Left kidney (tissue), 2 donors: ENCODE data around the gene PTPRJ. TPM values are rescaled to one million over a fixed set of nuclear protein-coding genes. Genes with fewer than 3 reads are reported as not detected.

Source experiments
- DNase-seq: peaks from one replicate; pipeline ENCODE4 v3.0.0-alpha.2; 2013
- polyA plus RNA-seq: library from polyadenylated mRNA; unstranded; fragments of 120-200 nt; gene quantifications from one replicate; pipeline ENCODE4 v1.2.1, GENCODE V29; 2013; ENCODE audit not compliant: insufficient read length

PTPRJ gene
- polyA plus RNA-seq, 1 donor = 26.9 TPM

DNA sequence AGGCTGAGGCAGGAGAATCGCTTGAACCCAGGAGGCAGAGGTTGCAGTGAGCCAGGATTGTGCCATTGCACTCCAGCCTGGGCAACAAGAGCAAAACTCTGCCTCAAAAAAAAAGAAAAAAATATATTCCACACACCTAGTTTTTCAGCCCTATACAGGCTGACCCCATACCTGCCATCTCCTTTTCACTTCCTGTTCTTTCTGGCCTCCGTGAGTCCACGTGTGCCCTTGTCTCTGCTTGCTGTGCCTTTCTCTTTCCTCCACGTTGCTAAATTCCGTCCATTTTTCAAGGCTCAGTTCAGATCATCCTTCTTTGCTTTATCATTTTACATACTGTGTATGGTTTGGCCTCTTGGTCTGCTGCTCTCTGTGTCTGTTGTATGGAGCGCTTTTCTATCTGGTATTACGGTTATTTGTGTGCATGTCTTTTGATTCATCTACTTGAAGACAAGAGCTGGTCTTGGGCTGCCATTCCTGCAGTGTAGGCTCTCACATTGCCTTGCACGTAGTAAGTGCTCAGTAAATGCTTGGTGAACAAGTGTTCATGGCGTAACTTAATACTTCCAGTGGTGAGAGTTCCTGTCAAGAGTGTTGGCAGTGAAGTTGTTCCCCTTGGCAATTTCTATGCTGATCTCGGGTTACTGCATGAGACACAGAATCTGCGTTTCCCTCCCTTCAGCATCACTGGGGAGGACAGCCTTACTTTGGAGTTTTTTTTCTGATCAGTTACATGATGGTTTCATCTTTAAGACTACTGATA, 57.5 kb downstream of the PTPRJ start:
- no peak for DNase-seq

DNA sequence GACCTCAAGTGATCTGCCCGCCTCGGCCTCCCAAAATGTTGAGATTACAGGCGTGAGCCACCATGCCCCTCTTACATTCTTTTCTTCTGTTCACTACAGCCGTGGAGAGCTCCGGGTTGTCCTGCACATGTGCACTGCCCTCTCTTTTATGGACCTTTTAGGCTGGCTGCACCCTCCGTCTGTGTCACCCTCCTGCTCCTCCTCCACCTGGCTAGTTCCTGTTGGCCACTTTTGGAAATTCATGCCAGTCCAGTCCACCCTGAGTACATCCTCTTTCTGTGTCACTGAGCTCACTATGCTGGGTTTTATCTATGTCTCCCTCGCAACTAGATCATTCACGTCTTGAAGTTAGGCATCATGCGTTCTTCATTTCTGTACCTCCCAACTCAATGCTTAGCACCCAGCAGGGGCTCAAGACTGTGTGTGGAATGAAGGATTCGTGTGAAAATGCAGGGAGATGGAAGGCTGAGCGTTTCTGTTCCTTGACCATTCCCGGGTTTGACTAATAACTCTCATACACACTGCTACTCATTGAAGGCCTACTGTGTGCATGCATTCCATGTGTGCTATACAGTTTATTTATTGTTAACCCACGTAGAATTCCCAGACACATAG, 60.6 kb downstream of the PTPRJ start:
- DNase-seq = no peak

DNA sequence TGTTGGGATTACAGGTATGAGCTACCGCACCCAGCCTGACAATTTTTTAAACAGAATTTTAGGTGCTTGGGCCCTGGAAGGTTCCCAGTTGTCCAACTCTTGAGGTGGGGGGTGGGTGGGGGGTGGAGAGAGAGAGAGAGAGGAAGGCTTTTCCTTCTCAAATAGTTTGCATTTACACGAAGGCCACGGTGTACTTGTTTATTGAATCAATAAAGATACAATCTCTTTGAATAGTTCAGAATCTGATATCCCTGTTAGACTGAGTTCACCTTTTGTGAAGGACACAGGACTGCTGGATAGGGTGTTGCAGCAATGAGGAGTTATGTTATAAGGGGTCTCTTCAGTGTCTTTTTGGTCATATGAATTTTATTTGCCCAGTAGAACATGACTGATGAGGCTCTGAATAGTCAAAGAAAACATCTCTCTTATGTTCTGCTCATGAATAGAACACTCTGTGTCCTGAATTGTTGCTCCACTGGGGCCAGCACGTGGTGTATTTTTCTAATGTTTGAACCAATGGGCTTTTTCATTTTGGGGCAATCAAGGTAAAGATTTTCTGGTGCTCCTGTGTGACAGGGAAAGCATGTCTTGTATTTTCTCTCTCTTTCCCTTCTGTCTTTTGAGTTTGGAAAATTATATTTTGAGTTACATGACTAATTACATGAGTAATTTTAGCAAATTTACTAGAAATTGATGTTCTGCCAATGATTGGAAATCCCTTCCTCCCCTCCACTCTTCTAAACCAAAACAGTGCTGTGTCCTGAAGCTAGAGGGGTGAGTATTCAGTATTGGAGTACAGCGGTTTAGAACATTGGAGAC, 61.7 kb downstream of the PTPRJ start:
- DNase-seq = no peak

DNA sequence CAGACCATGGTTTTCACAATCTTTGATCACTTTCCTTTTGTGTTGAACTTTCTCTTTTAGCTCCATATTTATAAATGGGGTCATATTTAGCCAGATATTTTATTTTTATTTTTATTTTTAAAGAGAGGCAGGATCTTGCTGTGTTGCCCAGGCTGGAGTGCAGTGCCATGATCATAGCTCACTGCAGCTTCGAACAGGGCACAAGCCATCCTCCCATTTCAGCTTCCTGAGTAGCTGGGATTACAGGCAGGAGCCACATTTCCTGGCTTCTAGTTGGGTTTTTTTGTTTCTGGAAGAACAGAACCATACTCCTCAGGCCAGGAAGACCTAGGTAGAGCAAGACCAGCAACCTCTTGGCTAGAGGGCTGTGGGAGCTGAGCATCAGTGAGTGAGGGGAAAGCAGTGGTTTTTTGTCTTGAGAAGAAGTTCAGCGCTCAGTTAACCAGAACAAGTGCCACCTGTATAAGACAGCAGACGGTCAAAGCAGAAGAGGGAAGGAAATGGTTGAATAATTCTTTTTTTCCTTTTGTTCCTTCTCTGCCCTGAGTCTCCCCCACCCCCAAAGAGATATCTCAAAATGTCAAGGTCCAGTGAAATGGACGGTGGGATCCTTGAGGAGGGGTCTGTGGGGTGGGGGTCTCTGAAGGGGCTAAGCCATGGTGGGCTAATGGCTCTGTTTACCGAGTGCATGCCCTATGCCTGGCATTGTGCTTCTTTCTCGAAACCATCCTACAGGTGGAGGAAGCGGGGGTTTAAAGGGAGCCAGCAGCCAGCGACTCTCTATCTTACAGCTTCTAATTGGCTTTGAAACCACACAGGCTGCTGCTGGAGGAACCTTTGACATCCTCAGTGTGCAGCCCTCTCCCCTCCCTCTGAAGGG, 63.0 kb downstream of the PTPRJ start:
- DNase-seq = no peak

DNA sequence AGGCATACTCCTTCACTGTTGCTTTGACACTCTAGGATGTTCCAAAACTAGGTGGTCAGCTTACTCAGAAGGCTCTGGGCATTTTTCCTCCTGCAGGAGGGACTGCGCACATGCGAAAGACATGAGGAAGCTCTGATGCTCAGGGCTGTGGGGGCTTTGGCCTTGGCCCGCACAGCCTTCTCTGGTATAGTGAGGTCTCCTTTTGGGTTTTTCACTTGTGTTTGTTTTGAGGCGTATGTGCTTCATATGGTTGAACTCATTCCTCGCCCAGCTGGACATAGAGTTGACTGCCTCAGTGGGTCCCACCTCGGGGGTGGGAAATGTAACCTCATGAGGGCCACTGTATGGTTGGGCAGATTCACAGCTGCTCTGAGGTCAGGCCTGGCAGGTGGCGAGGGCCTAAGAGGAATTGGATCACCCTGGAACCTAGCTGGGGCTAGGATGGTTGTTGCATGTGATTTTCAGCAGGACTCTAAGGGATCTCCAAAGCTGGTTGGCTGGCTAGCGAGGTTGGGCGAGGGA, 63.7 kb downstream of the PTPRJ start:
- no peak for DNase-seq

DNA sequence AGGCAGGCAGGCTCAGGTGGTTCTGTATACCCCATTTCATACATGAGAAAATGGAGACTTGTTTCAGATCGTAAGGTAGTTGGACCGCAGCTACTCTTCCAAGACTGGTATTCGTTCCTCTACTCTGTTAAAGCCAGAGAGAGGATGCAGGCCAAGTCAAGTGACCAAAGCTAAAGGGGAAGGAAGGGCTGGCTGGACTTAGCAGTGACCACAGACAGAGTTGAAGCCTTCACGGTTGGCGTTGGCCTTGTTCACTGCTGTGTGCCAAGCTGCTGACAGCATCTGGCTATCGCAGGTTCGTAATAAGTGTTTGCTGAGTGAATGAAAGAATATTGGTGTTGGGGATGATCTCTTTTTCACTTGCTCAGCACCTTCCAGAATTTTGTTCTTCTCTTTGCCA, 64.2 kb downstream of the PTPRJ start:
- no peak for DNase-seq

DNA sequence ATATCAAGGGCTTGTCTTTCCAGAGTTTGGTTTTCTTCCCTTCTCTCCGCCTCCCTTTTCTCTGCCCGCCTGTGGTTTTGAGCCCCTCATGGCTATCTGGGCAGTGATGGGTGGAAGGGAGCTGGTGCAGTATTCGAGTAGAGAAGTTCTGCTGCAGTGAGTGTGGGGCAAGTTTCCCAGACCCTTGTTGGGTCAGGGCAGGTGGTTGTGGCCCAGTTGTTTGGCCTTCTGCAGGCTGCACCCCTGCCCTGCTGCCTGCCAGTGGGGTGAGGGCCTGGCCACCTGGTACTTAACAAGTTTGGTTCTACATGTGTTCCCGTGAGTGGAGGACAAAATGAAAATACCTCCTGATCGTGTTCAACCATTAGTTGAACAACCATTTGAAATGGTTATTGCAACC, 65.2 kb downstream of the PTPRJ start:
- DNase-seq = no peak

DNA sequence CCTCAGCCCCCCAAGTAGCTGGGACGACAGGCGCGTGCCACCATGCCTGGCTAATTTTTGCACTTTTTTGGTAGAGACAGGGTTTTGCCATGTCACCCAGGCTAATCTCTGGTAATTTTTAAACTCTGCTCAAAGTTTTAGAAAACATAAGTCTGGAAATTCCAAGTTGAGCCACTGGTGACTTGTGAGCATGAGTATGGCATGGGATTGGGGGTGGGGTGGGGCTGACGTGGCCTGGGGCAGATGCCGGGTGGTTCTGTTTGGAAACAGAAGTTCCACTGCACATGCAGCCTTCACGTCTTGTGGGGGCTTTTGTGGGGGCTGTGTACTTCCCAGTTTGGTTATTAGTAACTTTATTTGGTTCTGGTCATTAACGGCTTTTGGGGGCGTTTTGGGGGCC, 67.3 kb downstream of the PTPRJ start:
- DNase-seq = no peak

DNA sequence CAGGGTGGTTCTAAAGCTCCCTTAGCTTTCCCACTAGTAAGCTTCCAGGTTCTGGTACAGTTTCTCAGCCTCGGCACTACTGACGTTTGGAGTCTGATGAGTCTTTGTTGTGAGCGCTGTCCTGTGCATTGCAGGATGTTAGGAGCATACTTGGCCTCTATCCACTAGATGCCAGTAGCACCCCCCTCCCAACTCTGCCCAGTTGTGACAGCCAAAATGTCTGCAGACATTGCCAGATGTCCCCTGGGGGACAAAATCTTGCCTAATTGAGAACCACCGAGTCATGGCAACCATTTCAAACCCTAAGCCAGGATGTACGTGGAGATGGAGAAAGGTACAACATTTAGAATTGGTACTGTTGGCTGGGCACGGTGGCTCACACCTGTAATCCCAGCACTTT, 68.7 kb downstream of the PTPRJ start:
- DNase-seq = no peak

DNA sequence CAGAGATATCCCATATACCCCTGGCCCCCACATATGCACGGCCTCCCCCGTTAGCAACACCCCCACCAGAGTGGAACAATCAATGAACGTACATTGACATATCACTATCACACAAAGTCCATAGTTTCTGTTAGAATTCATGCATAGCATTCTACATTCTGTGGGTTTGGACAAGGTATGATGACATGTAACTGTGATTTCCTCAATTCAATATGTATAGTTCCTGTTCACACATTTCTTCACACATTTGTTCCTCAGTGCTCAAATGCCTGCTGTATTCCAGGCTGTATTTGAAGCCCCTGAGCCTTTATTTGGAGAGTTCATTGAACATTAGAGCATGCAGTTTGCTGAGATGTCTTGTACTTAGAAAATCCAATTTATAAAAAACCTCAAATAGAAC, 69.9 kb downstream of the PTPRJ start:
- no peak for DNase-seq

DNA sequence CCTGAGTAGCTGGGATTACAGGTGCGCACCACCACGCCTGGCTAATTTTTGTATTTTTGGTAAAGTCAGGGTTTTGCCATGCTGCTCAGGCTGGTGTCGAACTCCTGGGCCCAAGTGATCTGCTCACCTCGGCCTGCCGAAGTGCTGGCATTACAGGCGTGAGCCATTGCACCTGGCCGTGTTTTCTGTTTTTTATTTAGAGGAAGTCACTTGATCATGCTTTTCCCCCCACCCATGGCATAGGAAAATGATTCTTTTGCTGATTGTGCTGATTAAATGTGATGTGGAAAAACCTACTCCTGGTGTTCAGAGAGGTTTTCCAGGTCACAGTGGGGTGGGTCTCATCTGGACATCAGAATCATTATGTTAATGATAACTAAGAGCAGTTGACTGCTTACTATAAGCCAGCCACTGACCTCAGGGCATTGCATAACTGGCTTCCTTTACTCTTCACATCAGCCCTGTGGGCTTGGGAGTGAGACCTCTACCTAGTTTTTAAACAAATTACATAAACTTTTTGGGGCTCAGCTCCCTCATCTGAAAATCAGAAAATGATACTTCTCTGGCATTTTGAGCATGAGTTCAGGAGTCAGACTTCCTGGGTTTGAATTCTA, 71.0 kb downstream of the PTPRJ start:
- DNase-seq = no peak

DNA sequence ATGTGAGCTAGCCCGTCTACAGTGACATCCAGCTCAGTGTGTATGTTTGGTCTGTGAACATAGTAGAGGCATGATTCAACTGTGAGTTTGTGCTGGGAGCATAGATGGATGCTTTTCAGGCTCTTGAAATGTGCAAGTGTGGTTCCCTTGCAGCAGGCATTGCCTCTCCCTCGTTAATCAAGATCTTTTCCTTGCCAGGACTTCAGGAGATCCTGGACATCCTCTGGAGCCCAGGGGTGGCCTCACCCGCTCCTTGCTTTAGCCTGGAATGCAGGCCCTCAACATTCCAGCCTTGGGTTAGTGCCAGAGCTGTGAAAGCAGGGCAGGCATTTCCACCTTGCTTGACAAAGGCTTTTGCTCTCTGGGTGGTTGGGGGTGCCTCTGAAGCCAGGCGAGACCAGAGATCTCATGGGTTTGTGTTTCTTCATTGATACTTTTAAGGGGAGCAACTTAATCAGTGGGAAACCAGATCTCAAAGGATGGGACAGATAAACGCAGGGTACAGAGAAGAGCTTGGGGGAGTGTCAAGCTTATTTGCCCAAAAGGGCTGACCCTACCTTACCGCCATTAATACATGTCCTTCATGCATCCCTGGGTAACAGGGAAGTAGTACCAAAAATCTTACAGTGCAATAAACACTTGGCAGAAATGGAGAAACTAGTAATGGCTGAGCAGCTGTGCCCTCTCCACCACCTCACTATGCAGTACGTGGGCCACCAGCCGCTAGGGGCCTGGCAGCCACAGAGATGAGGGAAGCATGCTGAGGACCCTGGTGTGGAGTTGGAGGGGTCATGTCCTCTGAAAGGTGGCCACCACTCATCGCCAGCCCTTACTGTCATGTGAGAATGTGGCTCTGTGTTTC, 72.1 kb downstream of the PTPRJ start:
- DNase-seq = no peak

DNA sequence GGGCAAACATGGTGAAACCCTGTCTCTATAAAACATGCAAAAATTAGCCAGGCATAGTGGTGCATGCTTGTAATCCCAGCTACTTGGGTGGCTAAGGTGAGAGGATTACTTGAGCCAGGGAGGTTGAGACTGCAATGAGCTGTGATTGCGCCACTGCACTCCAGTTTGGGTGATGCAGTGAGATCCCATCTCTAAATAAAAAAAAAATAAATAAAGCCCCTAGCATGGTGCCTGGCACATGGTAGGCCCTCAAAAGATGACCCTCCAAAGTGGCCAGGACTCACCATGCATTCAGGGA, 74.6 kb downstream of the PTPRJ start:
- no peak for DNase-seq

DNA sequence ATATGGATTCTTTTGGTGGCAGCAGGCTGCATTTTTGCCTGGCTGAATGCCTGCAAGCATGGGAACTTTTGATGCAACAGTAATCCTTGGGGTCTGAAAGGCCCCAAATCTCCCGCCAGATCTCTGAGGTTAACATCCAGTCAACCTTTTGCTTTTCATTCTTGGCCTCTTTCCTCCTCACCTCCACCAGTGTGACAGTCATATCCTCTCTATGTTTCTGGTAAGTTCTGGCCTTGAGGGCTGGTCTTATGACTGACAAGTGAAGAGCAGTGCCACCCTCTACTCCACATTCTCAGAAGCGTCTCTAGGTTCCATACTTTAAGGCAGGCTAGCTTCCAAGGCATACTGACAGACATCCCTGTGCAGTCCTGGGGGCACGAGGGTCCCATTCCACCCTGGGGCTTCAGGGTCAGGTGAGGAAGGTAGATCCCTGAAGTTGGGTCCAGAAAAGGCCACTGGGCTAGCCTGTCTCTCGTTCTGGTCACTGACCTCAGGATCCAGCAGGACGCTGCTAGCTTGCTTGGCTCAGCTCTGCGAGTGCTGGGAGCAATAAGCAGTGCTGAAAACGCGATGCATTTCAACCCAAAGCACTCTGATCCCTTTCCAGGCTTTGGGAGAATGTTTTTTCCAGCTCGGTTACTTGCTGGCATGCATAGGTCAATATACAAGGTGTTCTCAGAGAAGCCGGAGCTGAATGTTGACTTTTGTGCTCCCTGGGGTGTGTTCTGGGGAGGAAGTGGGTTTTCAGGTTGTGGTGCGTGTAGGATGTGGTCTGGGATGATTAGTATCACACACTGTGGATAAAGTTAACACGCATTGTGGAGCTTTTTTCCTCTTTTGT, 75.2 kb downstream of the PTPRJ start:
- peak; percentile 59 for DNase-seq

DNA sequence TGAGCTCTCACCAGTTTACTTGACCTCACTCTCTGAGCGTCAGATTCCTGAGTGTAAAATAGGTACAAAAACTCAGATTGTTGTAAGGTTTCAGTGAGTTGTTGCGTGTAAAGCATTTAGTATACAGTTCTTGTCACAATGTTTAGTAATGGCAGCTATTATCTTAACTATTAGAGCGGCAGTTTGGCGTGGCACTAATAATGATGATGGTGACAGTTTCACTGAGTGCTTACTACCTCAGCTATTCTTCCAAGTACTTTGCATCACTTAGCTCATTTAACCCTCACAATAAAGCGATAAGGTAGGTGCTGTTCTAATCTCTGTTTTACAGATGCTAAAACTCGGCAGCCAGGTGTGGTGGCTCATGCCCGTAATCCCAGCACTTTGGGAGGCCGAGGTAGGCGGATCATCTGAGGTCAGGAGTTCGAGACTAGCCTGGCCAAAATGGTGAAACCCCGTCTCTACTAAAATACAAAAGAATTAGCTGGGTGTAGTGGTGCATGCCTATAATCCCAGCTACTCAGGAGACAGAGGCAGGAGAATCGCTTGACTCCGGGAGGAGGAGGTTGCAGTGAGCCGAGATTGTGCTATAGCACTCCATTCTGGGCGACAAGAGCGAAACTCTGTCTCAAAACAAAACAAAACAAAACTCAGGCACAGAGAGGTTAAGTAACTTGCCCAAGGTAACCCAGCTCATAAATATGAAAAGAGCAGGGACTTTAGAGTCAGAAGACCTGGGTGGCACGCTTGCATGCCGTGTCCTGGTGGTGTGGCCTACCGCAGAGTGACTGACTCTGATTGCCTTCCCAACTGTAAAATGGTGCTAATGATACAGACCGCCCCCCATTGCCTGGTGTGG, 76.2 kb downstream of the PTPRJ start:
- no peak for DNase-seq

DNA sequence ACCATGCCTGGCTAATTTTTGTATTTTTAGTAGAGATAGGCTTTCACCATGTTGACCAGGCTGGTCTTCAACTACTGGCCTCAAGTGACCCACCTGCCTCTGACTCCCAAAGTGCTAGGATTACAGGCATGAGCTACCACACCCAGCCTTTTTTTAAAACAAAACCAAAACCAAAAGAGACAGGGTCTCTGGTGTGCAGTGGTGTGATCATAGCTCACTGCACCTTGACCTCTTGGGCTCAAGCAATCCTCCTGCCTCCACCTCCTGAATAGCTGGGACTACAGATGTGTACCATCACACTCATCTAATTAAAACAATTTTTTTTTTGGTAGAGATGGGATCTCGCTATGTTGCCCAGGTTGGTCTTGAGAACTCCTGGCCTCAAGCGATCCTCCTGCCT, 77.7 kb downstream of the PTPRJ start:
- no peak for DNase-seq

DNA sequence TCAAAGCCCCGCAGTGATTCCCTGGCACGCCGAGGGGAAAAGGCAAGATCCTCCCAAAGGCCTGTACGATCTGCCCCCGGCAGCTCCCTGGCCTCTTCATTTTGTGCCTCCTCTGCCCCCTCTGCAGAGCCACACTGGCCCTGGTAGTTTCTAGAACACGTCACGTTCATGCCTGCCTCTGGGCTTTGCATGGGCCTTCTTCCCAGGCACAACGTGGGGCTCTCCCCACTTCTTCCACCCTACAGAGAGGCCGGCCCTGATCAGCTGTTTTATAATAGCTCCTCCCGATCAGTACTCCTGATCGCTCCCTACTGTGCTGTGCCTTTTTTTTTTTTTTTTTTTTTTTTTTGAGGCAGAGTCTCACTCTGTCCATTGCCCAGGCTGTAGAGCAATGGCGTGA, 78.4 kb downstream of the PTPRJ start:
- no peak for DNase-seq

DNA sequence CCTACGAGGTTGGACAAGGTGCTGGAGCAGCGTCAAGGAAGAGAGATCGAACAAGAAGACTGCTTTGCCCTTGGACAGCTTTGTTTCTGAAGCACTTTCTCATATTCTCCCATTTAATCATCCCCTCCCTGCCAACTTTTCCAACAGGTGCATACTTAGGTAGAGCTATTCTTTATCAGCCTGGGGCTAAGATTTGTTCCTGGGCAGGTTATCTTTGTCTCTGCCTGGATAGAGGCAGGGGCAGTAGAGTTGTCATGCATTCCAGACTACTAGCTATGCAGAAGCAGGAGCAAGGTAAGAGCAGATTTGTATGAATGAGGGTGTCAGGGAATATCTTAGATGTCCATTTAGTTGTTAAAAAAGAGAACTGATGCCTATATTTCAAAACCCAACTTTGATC, 82.3 kb downstream of the PTPRJ start:
- no peak for DNase-seq
